SK-N-SH (cell line): ENCODE results near the gene SMIM22. TPM values are rescaled to one million over a fixed set of nuclear protein-coding genes. Genes with fewer than 3 reads are reported as not detected.

Experiments used
- CTCF ChIA-PET: fragments of 300-600, 350-600 bp; formaldehyde crosslinking; extraction: SDS; loops from one replicate; lab custom pipeline; 2021; lab: Yijun Ruan, JAX
- POLR2A ChIA-PET: fragments of 350-600 bp; sonication (Branson Sonifier 250); formaldehyde crosslinking; extraction: SDS; loops from one replicate; lab custom pipeline; 2020; ENCODE audit warnings: antibody characterized with exemption, inconsistent platforms; lab: Yijun Ruan, JAX
- DNase-seq: peaks from one replicate; pipeline ENCODE4 v3.0.0; 2012
- H2AFZ ChIP-seq: fragments of 200-600 bp; sonication (generic); 2 replicates; pipeline ENCODE4 v1.8.1; 2016; ENCODE audit warnings: antibody characterized with exemption, mild to moderate bottlenecking, low read depth
- H3F3A ChIP-seq: fragments of 200-600 bp; sonication (generic); replicated peaks from 2 replicates; pipeline ENCODE3; 2016; ENCODE audit warnings: antibody characterized with exemption, mild to moderate bottlenecking; ENCODE audit not compliant: insufficient read depth
- H3K27ac ChIP-seq, 2 experiments: fragments of 200-500 bp in 1 of 2; fragments of 200-600 bp in 1 of 2; sonication (Bioruptor generic) in 1 of 2; sonication (generic), shearing (Covaris generic) in 1 of 2; 2 replicates each; pipeline versions ENCODE4 v1.5.1 to v1.6.1; 2014 to 2016; ENCODE audit warnings: low read depth in 2 of 2, inconsistent platforms in 1 of 2, low read length in 1 of 2, mild to moderate bottlenecking in 1 of 2, mixed read lengths in 1 of 2
- H3K27me3 ChIP-seq: fragments of 200-600 bp; sonication (generic), shearing (Covaris generic); 2 replicates; pipeline ENCODE4 v1.6.1; 2016; ENCODE audit warnings: mixed run types; ENCODE audit not compliant: insufficient read depth
- H3K36me3 ChIP-seq, 2 experiments: fragments of 200-500 bp in 1 of 2; fragments of 200-600 bp in 1 of 2; sonication (Bioruptor generic) in 1 of 2; sonication (generic) in 1 of 2; replicated peaks in 1 of 2; 2 replicates each; pipeline versions ENCODE3 to v1.5.1; 2014 to 2016; ENCODE audit warnings: low read length in 1 of 2, mild to moderate bottlenecking in 1 of 2; ENCODE audit not compliant: insufficient read depth in 2 of 2, control insufficient read depth in 1 of 2
- H3K4me1 ChIP-seq, 2 experiments: fragments of 200-500 bp in 1 of 2; fragments of 200-600 bp in 1 of 2; sonication (Bioruptor generic) in 1 of 2; sonication (generic), shearing (Covaris generic) in 1 of 2; 2 replicates each; pipeline versions ENCODE4 v1.5.1 to v1.6.1; 2014 to 2016; ENCODE audit warnings: low read depth in 1 of 2, low read length in 1 of 2, mixed run types in 1 of 2; ENCODE audit not compliant: insufficient read depth in 2 of 2, control insufficient read depth in 1 of 2
- H3K4me2 ChIP-seq: fragments of 200-600 bp; sonication (generic), shearing (Covaris generic); 2 replicates; pipeline ENCODE4 v1.6.1; 2017; ENCODE audit warnings: mixed run types
- H3K4me3 ChIP-seq, 2 experiments: fragments of 200-500 bp in 1 of 2; fragments of 200-600 bp in 1 of 2; sonication (Bioruptor generic) in 1 of 2; sonication (generic), shearing (Covaris generic) in 1 of 2; 2 replicates each; pipeline versions ENCODE4 v1.5.1 to v1.8.1; 2014 to 2016; ENCODE audit warnings: low read depth in 2 of 2, inconsistent platforms in 1 of 2, low read length in 1 of 2, mild to moderate bottlenecking in 1 of 2, mixed read lengths in 1 of 2, moderate library complexity in 1 of 2
- H3K79me2 ChIP-seq: fragments of 200-600 bp; sonication (generic); 2 replicates; pipeline ENCODE4 v1.8.1; 2017; ENCODE audit warnings: mild to moderate bottlenecking; ENCODE audit not compliant: insufficient read depth
- H3K9ac ChIP-seq: fragments of 200-600 bp; sonication (generic); 2 replicates; pipeline ENCODE4 v1.6.1; 2017; ENCODE audit warnings: mixed run types
- H3K9me2 ChIP-seq: fragments of 200-600 bp; sonication (generic); 2 replicates; pipeline ENCODE4 v1.6.1; 2017; ENCODE audit warnings: mixed run types
- H3K9me3 ChIP-seq: fragments of 200-600 bp; sonication (generic); 2 replicates; pipeline ENCODE4 v1.6.1; 2017; ENCODE audit warnings: mixed run types, mild to moderate bottlenecking, moderate library complexity
- H4K20me1 ChIP-seq: fragments of 200-600 bp; sonication (generic); 2 replicates; pipeline ENCODE4 v1.6.1; 2017; ENCODE audit warnings: mild to moderate bottlenecking, mixed run types; ENCODE audit not compliant: insufficient read depth
- CTCF ChIP-seq: fragments of 200-600 bp; sonication (generic); IDR thresholded peaks from 2 replicates; pipeline ENCODE4 v1.6.1; 2017; ENCODE audit warnings: antibody characterized with exemption, mild to moderate bottlenecking, moderate library complexity
- EP300 ChIP-seq, 2 experiments: IDR thresholded peaks; 2 replicates each; pipeline versions ENCODE4 v1.4.0 to v1.6.1; 2012; ENCODE audit warnings: borderline replicate concordance in 1 of 2, low read depth in 1 of 2, low read length in 1 of 2
- FOSL2 ChIP-seq: IDR thresholded peaks from 2 replicates; pipeline ENCODE4 v1.4.0; 2012; ENCODE audit warnings: low read depth, mild to moderate bottlenecking, moderate library complexity, borderline replicate concordance
- FOXJ3 ChIP-seq: sonication (generic); formaldehyde crosslinking; IDR thresholded peaks from 2 replicates; pipeline ENCODE4 v1.5.1; 2020; ENCODE audit warnings: mild to moderate bottlenecking, missing genetic modification reagents
- FOXM1 ChIP-seq: IDR thresholded peaks from 2 replicates; pipeline ENCODE4 v1.4.0; 2012; ENCODE audit warnings: low read depth, mild to moderate bottlenecking
- JUND ChIP-seq: IDR thresholded peaks from 2 replicates; pipeline ENCODE4 v1.4.0; 2012
- PBX3 ChIP-seq: IDR thresholded peaks from 2 replicates; pipeline ENCODE4; 2012
- POLR2AphosphoS5 ChIP-seq: IDR thresholded peaks from 2 replicates; pipeline ENCODE4 v1.6.1; 2012; ENCODE audit warnings: low read depth, low read length
- RCOR1 ChIP-seq: fragments of 150-350 bp; IDR thresholded peaks from 2 replicates; pipeline ENCODE4 v1.6.1; 2017; ENCODE audit warnings: antibody characterized with exemption, low read length
- SIN3A ChIP-seq: IDR thresholded peaks from 2 replicates; pipeline ENCODE4 v1.6.1; 2012; ENCODE audit warnings: low read depth, mild to moderate bottlenecking, low read length, moderate library complexity, borderline replicate concordance
- TAF1 ChIP-seq: IDR thresholded peaks from 2 replicates; pipeline ENCODE4 v1.6.1; 2012; ENCODE audit warnings: low read depth, mild to moderate bottlenecking, low read length, moderate library complexity, borderline replicate concordance
- YY1 ChIP-seq: IDR thresholded peaks from 2 replicates; pipeline ENCODE4 v1.4.0; 2012; ENCODE audit warnings: low read depth, mild to moderate bottlenecking
- WGBS: methylation state at CpG from one replicate; pipeline ENCODE4 v1.1.6; 2017; ENCODE audit warnings: low lambda C conversion rate; 5-methylcytosine and 5-hydroxymethylcytosine counted together
- polyA plus RNA-seq, 3 experiments: library from polyadenylated mRNA; depleted of rRNA; stranded (reverse); fragments of >200 nt; gene quantifications; 2 replicates each; pipeline ENCODE4 v1.2.3, GENCODE V29; 2012
- TF ChIP-seq, protein P1 (sequence below): IDR thresholded peaks from 2 replicates; pipeline ENCODE4 v1.4.0; 2012; ENCODE audit warnings: low read depth, borderline replicate concordance
- TF ChIP-seq, protein P2 (sequence below): IDR thresholded peaks from 2 replicates; pipeline ENCODE4 v1.4.0; 2012; ENCODE audit warnings: low read depth, borderline replicate concordance

The SMIM22 gene
- polyA plus RNA-seq, 1 of the 3 experiments (the other 2 are of a cell fraction), result not detected

- no peaks in the 10 kb centered on the region for H3K9me2 ChIP-seq
- H3K9me3 ChIP-seq, result no peaks in the 10 kb centered on the region
- H3K4me1 ChIP-seq, result peaks cover 0 to 11% of the 10 kb centered on the region in 2 experiments; a peak in 1 of 4 replicates
- 87% methylated on average over 10 of the region's 10 CpGs for WGBS
- POLR2A ChIA-PET, result no interaction called here
- H2AFZ ChIP-seq, result no peak overlapping the region
- H3K9ac ChIP-seq, result no peak overlapping the region
- no peak overlapping the region for H3K27ac ChIP-seq
- no peak overlapping the region for H3K4me3 ChIP-seq
- no peaks in the 10 kb centered on the region for H4K20me1 ChIP-seq
- no peak for DNase-seq
- no peaks in the 10 kb centered on the region for H3K79me2 ChIP-seq
- no peaks in the 10 kb centered on the region for H3F3A ChIP-seq
- TF ChIP-seq, protein P1, sequence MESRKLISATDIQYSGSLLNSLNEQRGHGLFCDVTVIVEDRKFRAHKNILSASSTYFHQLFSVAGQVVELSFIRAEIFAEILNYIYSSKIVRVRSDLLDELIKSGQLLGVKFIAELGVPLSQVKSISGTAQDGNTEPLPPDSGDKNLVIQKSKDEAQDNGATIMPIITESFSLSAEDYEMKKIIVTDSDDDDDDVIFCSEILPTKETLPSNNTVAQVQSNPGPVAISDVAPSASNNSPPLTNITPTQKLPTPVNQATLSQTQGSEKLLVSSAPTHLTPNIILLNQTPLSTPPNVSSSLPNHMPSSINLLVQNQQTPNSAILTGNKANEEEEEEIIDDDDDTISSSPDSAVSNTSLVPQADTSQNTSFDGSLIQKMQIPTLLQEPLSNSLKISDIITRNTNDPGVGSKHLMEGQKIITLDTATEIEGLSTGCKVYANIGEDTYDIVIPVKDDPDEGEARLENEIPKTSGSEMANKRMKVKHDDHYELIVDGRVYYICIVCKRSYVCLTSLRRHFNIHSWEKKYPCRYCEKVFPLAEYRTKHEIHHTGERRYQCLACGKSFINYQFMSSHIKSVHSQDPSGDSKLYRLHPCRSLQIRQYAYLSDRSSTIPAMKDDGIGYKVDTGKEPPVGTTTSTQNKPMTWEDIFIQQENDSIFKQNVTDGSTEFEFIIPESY, result no peak
- TF ChIP-seq PBX3, result no peak
- no peak for TF ChIP-seq CTCF
- TF ChIP-seq POLR2AphosphoS5, result no peak
- TF ChIP-seq FOXJ3 (CRISPR knock-in tag), result no peak
- TF ChIP-seq SIN3A, result no peak
- no peak for TF ChIP-seq YY1
- TF ChIP-seq EP300 (IDR thresholded peaks at IDR 0.05; ENCODE audit: borderline replicate concordance in 1 of 2, low read depth in 1 of 2, low read length in 1 of 2), result no peak
- TF ChIP-seq TAF1, result no peak
- no peak for TF ChIP-seq JUND
- no peak for TF ChIP-seq FOSL2
- H3K27me3 ChIP-seq, result no peaks in the 10 kb centered on the region
- H3K36me3 ChIP-seq, result no peaks in the 10 kb centered on the region
- CTCF ChIA-PET, result no interaction called here
- H3K4me2 ChIP-seq, result no peak overlapping the region
These were observed 4.3 kb upstream of the SMIM22 start for GRCh38 chr16:4790871-4791270.

DNA sequence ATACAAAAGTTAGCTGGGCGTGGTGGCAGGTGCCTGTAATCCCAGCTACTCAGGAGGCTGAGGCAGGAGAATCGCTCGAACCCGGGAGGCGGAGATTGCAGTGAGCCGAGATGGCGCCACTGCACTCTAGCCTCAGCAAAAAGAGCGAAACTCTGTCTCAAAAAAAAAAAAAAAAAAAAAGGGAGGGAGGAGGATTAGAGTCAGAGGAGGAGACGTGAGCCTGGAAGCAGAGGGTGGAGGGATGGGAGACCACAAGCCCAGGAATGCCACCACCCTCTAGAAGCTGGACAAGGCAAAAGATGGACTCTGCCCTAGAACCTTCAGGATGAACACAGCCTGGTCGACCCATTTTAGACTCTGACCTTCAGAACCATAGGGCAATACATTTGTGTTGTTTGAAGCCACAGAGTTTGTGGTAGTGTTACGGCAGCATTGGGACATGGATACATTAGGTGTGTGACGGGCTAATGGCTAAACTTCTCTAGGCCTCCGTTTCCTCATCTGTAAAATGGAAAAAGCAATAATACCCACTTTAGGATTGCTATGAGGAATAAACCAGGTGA, 2.1 kb upstream of the SMIM22 start:
- H4K20me1 ChIP-seq, result no peaks in the 10 kb centered on the region

More for the DNA sequence above, 2.1 kb upstream of the SMIM22 start:
- POLR2A ChIA-PET, result interaction anchor here (0.6 to 0.7 kb wide), 2 partner anchors 83 to 100 kb away, joined by 5 read pairs; no protein-coding TSS in a partner anchor
- WGBS, result 79% methylated on average over 13 of the region's 13 CpGs
- TF ChIP-seq YY1, result no peak
- TF ChIP-seq RCOR1, result no peak
- no peak for TF ChIP-seq FOXM1
- TF ChIP-seq SIN3A, result no peak
- TF ChIP-seq, protein P2, sequence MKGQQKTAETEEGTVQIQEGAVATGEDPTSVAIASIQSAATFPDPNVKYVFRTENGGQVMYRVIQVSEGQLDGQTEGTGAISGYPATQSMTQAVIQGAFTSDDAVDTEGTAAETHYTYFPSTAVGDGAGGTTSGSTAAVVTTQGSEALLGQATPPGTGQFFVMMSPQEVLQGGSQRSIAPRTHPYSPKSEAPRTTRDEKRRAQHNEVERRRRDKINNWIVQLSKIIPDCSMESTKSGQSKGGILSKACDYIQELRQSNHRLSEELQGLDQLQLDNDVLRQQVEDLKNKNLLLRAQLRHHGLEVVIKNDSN, result no peak
- no peak for TF ChIP-seq POLR2AphosphoS5
- TF ChIP-seq PBX3, result no peak
- TF ChIP-seq, all 33 proteins: peak for 0
- H3K36me3 ChIP-seq, result peaks cover 0 to 8% of the 10 kb centered on the region in 2 experiments
- H3K27ac ChIP-seq, result no peak overlapping the region
- no peak overlapping the region for H3K4me3 ChIP-seq
- H2AFZ ChIP-seq, result no peak overlapping the region
- H3K4me1 ChIP-seq, result peaks cover 0 to 6% of the 10 kb centered on the region in 2 experiments; a peak in 1 of 4 replicates
- no peak overlapping the region for H3K4me2 ChIP-seq
- H3K27me3 ChIP-seq, result no peaks in the 10 kb centered on the region
- H3K9me3 ChIP-seq, result no peaks in the 10 kb centered on the region
- CTCF ChIA-PET, result no interaction called here
- DNase-seq, result no peak
- no peaks in the 10 kb centered on the region for H3K9me2 ChIP-seq
- no peak overlapping the region for H3K9ac ChIP-seq
- no peaks in the 10 kb centered on the region for H3F3A ChIP-seq
- H3K79me2 ChIP-seq, result no peaks in the 10 kb centered on the region
